D341Med (cell line): Measurements from ENCODE around the gene POC1A.

Experiments
- DNase-seq: peaks from one replicate; pipeline ENCODE4 v3.0.0; 2012; ENCODE audit warnings: low spot score

The POC1A gene

GRCh38 chr3:52084216-52084945, 69.8 kb downstream of the POC1A start:
- no peak for DNase-seq

GRCh38 chr3:52083556-52084087, 70.6 kb downstream of the POC1A start:
- DNase-seq: no peak

- DNase-seq: no peak
These were observed 71.3 kb downstream of the POC1A start for GRCh38 chr3:52082951-52083350.

GRCh38 chr3:52080830-52081719, 73.1 kb downstream of the POC1A start:
- DNase-seq: no peak

- no peak for DNase-seq
These were observed 74.3 kb downstream of the POC1A start for GRCh38 chr3:52079958-52080357.

GRCh38 chr3:52078781-52079560, 75.3 kb downstream of the POC1A start:
- no peak for DNase-seq

GRCh38 chr3:52077925-52078324, 76.3 kb downstream of the POC1A start:
- no peak for DNase-seq

GRCh38 chr3:52076896-52077780, 77.1 kb downstream of the POC1A start:
- DNase-seq: no peak

- no peak for DNase-seq
These were observed 80.7 kb downstream of the POC1A start for GRCh38 chr3:52073490-52073889.

GRCh38 chr3:52072471-52072870, 81.8 kb downstream of the POC1A start:
- no peak for DNase-seq

GRCh38 chr3:52072020-52072419, 82.2 kb downstream of the POC1A start:
- DNase-seq: no peak

- DNase-seq: no peak
These were observed 83.2 kb downstream of the POC1A start for GRCh38 chr3:52070724-52071621.

- DNase-seq: no peak
These were observed 84.4 kb downstream of the POC1A start for GRCh38 chr3:52069855-52070254.

GRCh38 chr3:52069135-52069534, 85.1 kb downstream of the POC1A start:
- DNase-seq: no peak

- DNase-seq: no peak
These were observed 85.5 kb downstream of the POC1A start for GRCh38 chr3:52068730-52069129.

GRCh38 chr3:52068055-52068571, 86.1 kb downstream of the POC1A start:
- no peak for DNase-seq

GRCh38 chr3:52067526-52067925, 86.7 kb downstream of the POC1A start:
- DNase-seq: no peak

GRCh38 chr3:52067046-52067445, 87.2 kb downstream of the POC1A start:
- no peak for DNase-seq

GRCh38 chr3:52065264-52065756, 88.9 kb downstream of the POC1A start:
- no peak for DNase-seq

GRCh38 chr3:52064561-52064960, 89.7 kb downstream of the POC1A start:
- DNase-seq: no peak
